Stimulated activated CD8-positive, alpha-beta memory T cell treated with anti-CD3 and anti-CD28 coated beads, Interleukin-7, amount 100 ng/mL, for 4 hours (primary cell): Measurements from ENCODE around the gene FABP2.
A peak's percentile ranks its signal among the peaks of the same experiment; 100 is the strongest.
"Not testable (repeated sequence)": the region's sequence is repeated elsewhere in the genome, so short reads cannot be mapped to it uniquely, and the experiment has no call there.

Experiments used
- DNase-seq, 2 donors: peaks; one replicate each; pipeline ENCODE4 v3.0.0-alpha.2; 2020; ENCODE audit warnings: low read depth in 2 of 2

FABP2 gene

DNA sequence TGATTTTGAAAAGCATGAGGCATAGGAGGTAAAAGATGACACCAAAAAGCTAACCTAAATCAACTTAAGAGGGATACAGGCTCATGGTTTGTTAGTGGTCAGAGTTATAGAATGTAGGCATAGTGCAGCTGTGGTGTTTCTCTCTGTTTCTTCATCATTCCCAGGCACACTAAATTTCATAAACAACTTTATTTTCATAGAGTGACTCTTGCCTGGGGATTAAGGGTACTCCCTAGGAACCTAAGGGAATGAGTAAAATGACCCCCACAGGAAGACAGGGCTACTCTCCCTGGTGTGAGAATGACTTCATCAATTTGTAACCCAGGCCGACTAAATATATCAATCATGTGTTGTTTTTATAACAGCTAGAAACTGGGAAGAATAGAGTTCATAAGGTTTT, 11.1 kb downstream of the FABP2 start:
- no peak for DNase-seq

GRCh38 chr4:119307606-119308005, 14.3 kb downstream of the FABP2 start:
- DNase-seq = no peak

GRCh38 chr4:119304431-119304830, 17.5 kb downstream of the FABP2 start:
- DNase-seq = no peak

- DNase-seq = no peak
Observed at GRCh38 chr4:119303587-119304305, 18.2 kb downstream of the FABP2 start.

- no peak for DNase-seq
Observed at GRCh38 chr4:119302073-119302832, 19.7 kb downstream of the FABP2 start.

DNA sequence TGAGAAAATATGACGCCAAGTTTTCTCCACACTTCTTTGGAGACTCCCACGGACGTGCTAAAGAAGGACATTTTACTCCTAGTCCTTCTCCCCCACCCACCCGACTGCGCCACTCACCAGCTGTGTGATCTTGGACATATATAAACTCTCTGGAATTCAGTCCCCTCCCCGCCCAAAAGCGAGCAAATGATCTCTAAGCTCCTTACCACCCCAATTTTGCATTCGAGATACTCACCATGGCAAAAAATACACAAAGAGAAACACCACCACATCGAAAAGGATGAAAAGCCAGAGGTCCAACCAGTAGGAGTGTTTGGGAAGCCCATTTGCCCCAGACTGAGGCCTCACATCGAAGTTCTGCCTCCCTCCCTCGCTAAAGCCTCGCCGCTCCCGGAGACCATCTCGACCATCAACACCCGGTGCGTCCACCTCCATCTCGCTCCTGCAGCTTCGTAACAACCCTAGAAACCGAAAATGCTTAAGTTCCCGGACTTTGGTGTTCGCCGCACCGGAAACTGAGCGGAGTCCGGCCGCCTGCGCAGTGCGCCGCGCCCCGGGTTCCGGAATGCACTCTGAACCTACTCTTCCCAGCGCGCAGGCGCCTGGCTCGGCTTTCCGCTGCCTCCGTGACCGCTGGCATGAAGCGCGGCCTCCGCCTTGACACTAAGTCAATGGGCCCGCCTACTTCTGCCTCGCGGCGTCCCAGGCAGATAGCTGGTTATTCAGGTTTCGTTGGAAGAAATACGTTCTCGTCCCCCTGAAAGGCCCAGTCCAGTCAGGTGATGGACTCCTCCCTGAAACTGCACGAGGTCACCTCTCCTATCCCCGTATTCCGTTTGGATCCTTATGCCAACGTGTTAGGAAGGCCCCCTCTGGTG, 21.6 kb downstream of the FABP2 start:
- peak; percentile 85 to 89 for DNase-seq

GRCh38 chr4:119299741-119300100, 22.2 kb downstream of the FABP2 start:
- DNase-seq = no peak

GRCh38 chr4:119299260-119299671, 22.7 kb downstream of the FABP2 start:
- DNase-seq = no peak

DNA sequence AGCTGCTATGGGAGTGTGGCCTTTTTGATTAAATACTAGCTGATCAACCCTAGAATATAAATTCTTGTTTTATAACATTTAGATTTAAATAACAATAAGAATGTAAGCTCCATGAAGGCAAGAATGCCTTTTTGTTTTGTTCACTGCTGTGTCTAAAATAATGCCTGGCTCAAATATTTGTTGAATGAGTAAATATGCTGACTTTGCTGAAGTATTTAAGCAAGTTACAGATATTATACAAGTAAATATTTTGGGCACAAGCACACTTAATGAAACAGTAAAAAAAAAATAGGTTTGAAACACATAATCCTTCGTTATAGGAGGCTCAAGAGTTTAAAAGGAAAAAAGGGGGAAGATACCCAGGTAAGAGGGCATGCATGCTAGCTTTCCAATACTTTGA, 24.1 kb downstream of the FABP2 start:
- DNase-seq = no peak

DNA sequence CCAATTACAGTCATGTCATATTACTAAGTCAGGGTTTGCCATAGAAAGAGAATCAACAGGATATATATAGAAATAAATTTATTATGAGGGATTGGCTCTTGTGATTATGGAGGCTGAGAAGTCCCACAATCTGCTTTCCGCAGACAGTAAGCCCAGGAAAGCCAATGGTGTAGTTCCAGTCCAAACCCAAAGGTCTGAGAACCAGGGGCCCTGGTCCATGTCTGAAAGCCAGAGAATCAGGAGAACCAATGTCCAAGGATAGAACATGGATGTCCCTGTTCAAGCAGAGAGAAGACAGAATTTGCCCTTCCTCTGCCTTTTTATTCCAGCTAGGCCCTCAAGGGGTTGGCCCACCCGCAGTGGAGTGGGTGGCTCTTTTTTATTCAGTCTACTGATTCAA, 25.6 kb downstream of the FABP2 start:
- DNase-seq = no peak

GRCh38 chr4:119290598-119290997, 31.3 kb downstream of the FABP2 start:
- DNase-seq = no peak

DNA sequence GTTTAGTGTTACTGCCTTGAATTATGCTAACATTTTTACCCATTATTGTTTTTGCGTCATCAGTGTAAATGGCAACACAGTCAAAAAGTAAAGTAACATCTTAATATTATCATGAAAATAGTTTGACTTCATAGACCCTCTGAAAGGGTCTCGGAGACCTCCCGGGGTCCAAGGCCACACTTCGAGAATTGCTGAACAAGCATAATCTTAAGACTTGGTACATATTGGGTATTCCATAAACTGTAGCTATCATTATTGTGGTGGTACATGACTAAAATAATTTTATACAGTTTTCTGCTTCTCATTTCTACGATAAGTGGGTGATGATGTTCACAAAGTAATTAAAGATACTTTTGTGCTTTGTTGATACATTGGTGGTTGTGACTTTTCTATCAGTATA, 32.6 kb downstream of the FABP2 start:
- DNase-seq = no peak

DNA sequence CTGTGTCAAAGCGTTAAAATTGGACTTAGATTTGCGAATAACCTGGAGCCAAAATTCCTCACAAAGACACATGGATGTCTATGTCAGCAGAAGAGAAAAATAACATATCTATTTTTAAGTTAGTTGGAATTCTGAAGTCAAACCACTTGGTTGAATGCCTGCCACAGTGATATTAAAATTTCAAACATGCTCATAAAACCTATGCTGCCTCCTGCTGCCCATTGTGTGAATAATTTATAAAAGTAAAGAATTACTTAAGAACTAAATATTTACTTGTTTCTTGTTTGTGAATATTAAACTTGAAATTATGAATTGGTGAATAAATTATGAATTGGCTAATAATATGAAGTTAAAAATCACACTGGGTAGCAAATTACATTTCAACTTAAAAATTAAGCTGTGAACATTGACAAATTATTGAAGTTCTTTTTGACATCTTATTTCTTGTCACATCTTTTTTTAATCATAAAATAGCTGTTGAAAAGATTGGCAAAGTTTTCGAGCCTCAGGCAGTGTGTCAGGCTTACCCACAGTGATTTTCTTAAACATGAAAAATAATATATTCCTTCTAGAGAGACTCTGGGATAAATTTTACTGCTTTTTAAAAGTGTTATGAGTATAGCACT, 35.4 kb downstream of the FABP2 start:
- DNase-seq = no peak

GRCh38 chr4:119284876-119285780, 36.8 kb downstream of the FABP2 start:
- no peak for DNase-seq

GRCh38 chr4:119281393-119281792, 40.5 kb downstream of the FABP2 start:
- DNase-seq = no peak

- DNase-seq = not testable (repeated sequence)
Observed at GRCh38 chr4:119279945-119280344, 42.0 kb downstream of the FABP2 start.

DNA sequence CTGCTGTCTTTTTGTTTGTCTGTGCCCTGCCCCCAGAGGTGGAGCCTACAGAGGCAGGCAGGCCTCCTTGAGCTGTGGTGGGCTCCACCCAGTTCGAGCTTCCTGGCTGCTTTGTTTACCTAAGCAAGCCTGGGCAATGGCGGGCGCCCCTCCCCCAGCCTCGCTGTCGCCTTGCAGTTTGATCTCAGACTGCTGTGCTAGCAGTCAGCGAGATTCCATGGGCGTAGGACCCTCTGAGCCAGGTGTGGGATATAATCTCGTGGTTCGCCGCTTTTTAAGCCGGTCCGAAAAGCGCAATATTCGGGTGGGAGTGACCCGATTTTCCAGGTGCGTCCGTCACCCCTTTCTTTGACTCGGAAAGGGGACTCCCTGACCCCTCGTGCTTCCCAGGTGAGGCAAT, 42.4 kb downstream of the FABP2 start:
- DNase-seq = not testable (repeated sequence)

- DNase-seq = no peak
Observed at GRCh38 chr4:119271361-119272085, 50.4 kb downstream of the FABP2 start.

DNA sequence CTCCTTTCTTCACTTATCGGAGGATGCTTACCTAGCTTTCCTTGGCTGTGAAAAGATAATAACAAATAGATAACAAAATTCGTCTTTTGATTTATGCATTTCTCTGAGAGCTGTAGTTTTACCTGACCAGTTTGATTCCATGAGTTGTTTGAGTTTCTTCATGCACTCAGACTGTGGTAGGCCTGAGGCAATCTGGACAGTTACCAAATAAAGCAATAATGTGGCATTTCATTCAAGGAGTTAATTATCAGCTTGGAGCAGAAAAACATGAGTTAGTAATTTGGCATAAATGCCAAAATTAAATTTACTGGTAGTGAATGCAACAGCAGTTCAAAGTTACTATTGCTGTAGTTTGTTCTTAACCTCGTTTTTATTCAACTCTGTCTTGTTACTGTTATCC, 53.5 kb downstream of the FABP2 start:
- no peak for DNase-seq
